HG03442 (cell line): Measurements from ENCODE around the gene GNB1L.
"Not testable (repeated sequence)": the region's sequence is repeated elsewhere in the genome, so short reads cannot be mapped to it uniquely, and the experiment has no call there.

ENCODE experiments used
- ATAC-seq: cut with Tn5 transposase; IDR thresholded peaks from one replicate; pipeline ENCODE4 v1.9.1; 2021; ENCODE audit warnings: mild to moderate bottlenecking, moderate library complexity; ENCODE audit not compliant: unreplicated experiment

GNB1L gene

GRCh38 chr22:19784384-19785175, 70.1 kb downstream of the GNB1L start:
- ATAC-seq = no peak

GRCh38 chr22:19783586-19784383, 70.9 kb downstream of the GNB1L start:
- no peak for ATAC-seq

- no peak for ATAC-seq
These were observed 72.1 kb downstream of the GNB1L start for GRCh38 chr22:19782533-19782932.

- ATAC-seq = no peak
These were observed 74.9 kb downstream of the GNB1L start for GRCh38 chr22:19779685-19780268.

GRCh38 chr22:19779011-19779421, 75.7 kb downstream of the GNB1L start:
- ATAC-seq = no peak

- ATAC-seq = not testable (repeated sequence)
These were observed 77.5 kb downstream of the GNB1L start for GRCh38 chr22:19777192-19777591.

- no peak for ATAC-seq
These were observed 78.1 kb downstream of the GNB1L start for GRCh38 chr22:19776433-19777031.

- ATAC-seq = no peak
These were observed 79.0 kb downstream of the GNB1L start for GRCh38 chr22:19775496-19776325.

- no peak for ATAC-seq
These were observed 80.0 kb downstream of the GNB1L start for GRCh38 chr22:19774628-19775027.

GRCh38 chr22:19773470-19774040, 81.1 kb downstream of the GNB1L start:
- no peak for ATAC-seq

GRCh38 chr22:19772673-19773469, 81.8 kb downstream of the GNB1L start:
- ATAC-seq = peak; percentile 68

GRCh38 chr22:19772422-19772672, 82.3 kb downstream of the GNB1L start:
- ATAC-seq = no peak

- ATAC-seq = no peak
These were observed 84.1 kb downstream of the GNB1L start for GRCh38 chr22:19770349-19771220.

- no peak for ATAC-seq
These were observed 85.3 kb downstream of the GNB1L start for GRCh38 chr22:19769393-19769715.

- no peak for ATAC-seq
These were observed 87.0 kb downstream of the GNB1L start for GRCh38 chr22:19767427-19768341.

- ATAC-seq = no peak
These were observed 87.9 kb downstream of the GNB1L start for GRCh38 chr22:19766511-19767426.

- no peak for ATAC-seq
These were observed 88.5 kb downstream of the GNB1L start for GRCh38 chr22:19766240-19766510.
